GM12801 (cell line): ENCODE results near the gene TMEM132E.

Experiments
- TF ChIP-seq, protein P1 (sequence below): IDR thresholded peaks from one replicate; pipeline ENCODE4 v1.5.1; 2011; ENCODE audit warnings: control low read depth; ENCODE audit not compliant: insufficient read length; ENCODE audit errors: extremely low read depth

TMEM132E gene, protein sequence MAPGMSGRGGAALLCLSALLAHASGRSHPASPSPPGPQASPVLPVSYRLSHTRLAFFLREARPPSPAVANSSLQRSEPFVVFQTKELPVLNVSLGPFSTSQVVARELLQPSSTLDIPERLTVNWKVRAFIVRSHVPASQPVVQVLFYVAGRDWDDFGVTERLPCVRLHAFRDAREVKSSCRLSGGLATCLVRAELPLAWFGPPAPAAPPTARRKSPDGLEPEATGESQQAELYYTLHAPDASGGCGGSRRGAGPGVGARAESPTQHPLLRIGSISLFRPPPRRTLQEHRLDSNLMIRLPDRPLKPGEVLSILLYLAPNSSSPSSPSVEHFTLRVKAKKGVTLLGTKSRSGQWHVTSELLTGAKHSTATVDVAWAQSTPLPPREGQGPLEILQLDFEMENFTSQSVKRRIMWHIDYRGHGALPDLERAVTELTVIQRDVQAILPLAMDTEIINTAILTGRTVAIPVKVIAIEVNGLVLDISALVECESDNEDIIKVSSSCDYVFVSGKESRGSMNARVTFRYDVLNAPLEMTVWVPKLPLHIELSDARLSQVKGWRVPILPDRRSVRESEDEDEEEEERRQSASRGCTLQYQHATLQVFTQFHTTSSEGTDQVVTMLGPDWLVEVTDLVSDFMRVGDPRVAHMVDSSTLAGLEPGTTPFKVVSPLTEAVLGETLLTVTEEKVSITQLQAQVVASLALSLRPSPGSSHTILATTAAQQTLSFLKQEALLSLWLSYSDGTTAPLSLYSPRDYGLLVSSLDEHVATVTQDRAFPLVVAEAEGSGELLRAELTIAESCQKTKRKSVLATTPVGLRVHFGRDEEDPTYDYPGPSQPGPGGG (N-terminal part only)

DNA sequence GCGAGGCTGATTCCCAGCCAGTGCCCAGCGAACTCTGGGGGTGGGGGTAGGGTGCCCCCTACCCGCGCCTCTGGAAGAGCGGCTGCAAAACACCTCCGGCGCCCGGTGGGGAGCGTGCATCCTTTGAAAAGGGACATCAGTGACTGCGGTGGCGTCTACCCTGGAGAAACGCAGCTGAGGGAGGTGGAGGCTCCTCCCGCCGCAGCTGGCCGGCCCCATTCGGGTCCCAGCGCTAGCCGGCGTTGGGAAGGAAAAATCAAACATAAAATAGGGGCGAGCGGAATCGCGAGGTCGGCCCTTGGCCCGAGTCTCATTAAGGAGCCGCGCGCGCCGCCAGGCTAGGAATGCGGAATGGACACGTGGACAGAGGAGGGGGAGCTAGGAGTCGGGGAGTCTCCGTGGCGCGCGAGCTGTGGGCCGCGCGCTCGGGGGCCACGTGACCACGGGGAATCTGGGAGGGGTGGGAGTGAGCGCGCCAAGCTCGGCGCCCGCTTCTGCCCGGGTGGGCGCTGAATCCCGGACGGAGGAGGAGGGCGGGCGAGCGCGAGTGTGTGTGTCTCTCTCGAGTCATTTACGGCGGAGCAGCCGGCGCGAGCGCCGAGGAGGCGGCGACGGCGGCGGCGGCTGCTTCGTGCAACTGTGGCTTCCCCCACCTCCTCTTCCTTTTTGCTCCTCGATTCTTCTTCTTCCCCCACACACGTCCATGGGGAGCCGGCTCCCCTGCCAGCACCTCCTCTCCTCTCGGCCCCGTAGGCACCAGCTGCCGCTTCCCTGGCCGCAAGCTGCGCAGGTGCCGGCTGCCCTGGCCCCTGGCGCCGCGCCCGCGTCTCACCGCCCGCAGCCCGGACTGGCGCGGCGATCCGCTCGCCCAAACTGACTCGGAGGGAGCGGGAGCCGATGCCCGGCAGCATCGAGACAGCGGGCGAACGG lies at the start of gene TMEM132E:
TMEM132E (plus strand) TSS at position 566 of the 930 bp plus-strand sequence. CDS start 1,495 bp downstream, outside the sequence.
- TF ChIP-seq, protein P1, sequence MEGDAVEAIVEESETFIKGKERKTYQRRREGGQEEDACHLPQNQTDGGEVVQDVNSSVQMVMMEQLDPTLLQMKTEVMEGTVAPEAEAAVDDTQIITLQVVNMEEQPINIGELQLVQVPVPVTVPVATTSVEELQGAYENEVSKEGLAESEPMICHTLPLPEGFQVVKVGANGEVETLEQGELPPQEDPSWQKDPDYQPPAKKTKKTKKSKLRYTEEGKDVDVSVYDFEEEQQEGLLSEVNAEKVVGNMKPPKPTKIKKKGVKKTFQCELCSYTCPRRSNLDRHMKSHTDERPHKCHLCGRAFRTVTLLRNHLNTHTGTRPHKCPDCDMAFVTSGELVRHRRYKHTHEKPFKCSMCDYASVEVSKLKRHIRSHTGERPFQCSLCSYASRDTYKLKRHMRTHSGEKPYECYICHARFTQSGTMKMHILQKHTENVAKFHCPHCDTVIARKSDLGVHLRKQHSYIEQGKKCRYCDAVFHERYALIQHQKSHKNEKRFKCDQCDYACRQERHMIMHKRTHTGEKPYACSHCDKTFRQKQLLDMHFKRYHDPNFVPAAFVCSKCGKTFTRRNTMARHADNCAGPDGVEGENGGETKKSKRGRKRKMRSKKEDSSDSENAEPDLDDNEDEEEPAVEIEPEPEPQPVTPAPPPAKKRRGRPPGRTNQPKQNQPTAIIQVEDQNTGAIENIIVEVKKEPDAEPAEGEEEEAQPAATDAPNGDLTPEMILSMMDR, result no peak

DNA sequence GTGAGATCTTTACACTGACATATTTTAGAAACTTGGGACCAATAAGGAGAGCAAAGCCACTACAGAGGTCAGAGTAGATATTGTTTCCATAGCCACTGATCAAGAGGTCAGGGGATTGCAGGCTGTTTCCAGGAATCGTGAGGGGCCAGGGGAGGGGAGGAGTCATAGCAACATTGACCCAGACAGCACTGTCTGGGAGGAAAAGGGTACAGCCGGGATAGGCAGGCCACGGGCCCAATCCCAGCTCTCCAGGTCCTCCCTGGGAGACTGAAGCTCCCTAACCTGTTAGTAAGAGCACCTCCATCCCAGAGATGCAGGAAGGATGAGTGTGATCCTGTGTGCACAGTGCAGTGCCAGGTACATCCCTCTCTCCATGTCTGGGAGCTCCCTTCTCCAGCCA lies 48.5 kb upstream of the TMEM132E start:
- TF ChIP-seq, protein P1, result no peak

DNA sequence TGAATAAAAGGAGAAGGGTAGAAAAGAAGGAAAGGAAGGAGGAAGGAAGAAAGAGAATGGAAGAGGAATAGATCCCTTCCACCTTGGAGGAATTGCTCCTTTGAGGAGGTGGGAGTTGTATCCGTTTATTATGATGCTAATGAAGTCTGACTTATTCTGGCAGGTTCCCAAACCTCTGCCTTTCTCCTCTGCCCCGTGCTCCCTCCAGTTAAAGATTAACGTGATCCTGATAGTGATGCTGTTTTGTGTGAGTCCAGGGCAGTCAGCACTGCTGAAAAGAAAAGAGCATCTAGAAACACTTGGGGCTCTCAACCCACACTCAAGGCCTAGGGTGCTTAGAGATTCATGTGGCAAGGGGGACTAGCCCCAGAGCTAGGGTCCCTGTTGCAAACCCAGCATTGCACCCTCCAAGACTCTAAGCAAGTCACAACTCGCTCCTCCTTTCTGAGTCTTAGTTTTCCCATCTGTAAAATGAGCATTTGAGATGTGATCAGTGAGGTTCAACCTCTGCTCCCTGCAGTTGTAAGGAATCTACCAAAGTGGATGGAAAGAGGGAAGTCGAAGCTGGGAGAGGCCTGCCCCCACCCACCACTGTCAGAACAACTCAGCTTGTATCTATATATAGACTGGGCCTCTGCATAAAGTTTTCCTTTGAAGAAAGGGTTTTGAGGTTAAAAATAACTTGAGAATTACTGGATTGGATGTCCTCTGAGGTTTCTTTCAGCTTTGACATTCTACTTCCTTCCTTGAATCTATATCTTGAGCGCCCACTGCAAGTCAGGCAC lies 46.9 kb upstream of the TMEM132E start:
- TF ChIP-seq, protein P1, result no peak

DNA sequence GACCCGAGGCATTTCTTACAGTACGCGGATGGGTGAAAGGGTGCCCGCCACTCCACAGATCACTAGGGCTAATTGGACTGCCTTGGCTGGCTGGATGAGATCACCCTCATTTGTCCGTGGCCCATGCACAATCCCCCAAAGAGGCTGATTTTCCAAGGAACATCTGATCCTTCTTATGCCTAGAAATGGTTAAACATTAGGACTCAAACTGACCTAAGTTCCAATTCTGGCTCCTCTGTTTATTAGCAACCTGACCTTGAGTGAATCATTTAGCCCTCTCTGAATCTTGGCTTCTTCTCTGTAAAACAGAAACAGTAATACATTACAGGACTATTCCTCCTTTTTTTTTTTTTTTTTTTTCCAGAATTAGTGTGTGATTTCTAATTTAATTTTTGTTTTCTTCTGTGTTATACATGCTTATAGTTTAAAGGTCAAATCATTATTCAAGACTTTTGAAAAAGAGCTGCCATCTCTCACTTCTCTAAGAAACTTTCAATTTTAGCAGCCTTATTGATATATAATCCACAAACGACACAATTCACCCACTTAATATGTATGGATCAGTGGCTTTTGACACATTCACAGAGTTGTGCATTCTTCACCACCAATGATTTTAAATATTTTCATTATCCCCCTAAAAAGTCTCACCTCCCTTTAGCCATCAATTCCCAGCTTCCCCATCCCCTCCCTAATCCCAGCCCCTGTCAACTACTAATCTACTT lies 45.4 kb upstream of the TMEM132E start:
- TF ChIP-seq, protein P1, result no peak

DNA sequence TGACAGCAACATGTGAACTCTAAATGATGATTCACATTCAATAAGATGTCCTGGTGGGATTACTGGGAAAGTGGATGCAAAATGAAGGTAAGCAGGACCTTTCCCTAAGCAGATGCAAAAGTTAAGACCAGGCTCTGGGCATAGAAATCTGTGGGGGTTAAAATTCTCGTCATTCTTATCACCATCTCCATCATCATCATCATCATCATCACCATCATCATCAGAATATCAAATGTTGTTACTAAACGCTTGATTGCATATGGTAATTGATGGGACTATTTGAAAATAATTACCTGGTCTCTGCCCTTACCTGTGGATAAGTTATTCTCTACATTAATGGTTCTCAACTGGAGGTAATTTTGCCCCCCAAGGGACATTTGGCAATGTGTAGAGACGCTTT lies 41.9 kb upstream of the TMEM132E start:
- TF ChIP-seq, protein P1, result no peak

DNA sequence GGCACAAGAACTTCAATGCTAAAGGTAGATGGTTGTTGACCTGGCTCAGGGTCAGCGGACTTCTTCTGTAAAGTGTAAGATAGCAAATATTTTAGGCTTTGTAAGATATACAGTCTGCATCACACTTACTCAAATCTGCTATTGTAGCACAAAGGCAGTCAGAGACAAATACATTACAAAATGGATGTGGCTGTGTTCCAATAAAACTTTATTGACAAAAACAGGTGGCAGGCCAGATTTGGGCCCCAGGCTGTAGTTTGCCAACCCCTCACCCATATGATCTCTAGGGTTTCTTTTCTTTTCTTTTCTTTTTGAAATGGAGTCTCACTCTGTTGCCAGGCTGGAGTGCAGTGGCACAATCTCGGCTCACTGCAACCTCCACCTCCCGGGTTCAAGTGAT lies 39.5 kb upstream of the TMEM132E start:
- TF ChIP-seq, protein P1, result no peak
